ENCODE measurements around the gene GRB7.

GRB7 gene

DNA sequence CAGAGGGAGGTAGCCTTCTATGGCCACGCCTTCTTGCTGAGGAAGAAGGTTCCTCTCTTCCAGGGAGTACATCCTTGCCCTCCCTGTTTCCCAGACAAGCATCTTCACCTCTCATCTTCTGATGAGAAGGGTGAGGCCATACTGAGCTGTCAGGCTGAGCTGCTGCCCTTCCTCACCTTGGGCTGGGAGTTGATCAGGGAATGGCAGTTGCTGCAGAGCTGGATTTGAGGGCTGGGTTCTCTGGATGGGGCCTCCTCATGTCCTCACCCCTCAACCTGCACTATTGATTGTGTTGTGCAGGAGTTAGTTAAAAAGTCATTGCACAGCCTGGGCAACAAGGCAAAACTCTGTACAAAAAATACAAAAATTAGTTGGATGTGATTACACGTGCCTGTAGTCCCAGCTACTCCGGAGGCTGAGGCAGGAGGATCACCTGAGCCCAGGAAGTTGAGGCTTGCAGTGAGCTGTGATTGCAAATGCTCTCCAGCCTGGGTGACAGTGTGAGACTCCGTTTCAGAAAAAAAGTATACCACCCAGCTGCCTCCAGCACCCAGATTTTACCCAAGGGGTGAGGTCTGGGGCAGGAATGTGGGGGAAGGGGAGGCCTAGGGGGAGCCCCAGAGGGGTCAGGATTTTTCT is 35.8 kb upstream of the GRB7 start:
- TF ChIP-seq, protein P1, sequence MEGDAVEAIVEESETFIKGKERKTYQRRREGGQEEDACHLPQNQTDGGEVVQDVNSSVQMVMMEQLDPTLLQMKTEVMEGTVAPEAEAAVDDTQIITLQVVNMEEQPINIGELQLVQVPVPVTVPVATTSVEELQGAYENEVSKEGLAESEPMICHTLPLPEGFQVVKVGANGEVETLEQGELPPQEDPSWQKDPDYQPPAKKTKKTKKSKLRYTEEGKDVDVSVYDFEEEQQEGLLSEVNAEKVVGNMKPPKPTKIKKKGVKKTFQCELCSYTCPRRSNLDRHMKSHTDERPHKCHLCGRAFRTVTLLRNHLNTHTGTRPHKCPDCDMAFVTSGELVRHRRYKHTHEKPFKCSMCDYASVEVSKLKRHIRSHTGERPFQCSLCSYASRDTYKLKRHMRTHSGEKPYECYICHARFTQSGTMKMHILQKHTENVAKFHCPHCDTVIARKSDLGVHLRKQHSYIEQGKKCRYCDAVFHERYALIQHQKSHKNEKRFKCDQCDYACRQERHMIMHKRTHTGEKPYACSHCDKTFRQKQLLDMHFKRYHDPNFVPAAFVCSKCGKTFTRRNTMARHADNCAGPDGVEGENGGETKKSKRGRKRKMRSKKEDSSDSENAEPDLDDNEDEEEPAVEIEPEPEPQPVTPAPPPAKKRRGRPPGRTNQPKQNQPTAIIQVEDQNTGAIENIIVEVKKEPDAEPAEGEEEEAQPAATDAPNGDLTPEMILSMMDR (IDR thresholded peaks at IDR 0.05; ENCODE audit: insufficient read depth, low read length, missing control alignments) = no peak
- peak overlapping the region; percentile 78 for H3K4me3 ChIP-seq (ENCODE audit: low read depth, low read length)
- CTCF ChIA-PET = interaction anchor here (0.6 to 7.9 kb wide), 5 partner anchors 24 to 276 kb away, joined by 3 to 48 read pairs (median 9); partner anchors contain the start of gene MIEN1
- POLR2A ChIA-PET = interaction anchor here (0.6 kb wide), 2 partner anchors 9 to 14 kb away, joined by 3 read pairs; partner anchors contain the start of gene PGAP3
- DNase-seq (ENCODE audit: low read depth, low spot score) = no peak

DNA sequence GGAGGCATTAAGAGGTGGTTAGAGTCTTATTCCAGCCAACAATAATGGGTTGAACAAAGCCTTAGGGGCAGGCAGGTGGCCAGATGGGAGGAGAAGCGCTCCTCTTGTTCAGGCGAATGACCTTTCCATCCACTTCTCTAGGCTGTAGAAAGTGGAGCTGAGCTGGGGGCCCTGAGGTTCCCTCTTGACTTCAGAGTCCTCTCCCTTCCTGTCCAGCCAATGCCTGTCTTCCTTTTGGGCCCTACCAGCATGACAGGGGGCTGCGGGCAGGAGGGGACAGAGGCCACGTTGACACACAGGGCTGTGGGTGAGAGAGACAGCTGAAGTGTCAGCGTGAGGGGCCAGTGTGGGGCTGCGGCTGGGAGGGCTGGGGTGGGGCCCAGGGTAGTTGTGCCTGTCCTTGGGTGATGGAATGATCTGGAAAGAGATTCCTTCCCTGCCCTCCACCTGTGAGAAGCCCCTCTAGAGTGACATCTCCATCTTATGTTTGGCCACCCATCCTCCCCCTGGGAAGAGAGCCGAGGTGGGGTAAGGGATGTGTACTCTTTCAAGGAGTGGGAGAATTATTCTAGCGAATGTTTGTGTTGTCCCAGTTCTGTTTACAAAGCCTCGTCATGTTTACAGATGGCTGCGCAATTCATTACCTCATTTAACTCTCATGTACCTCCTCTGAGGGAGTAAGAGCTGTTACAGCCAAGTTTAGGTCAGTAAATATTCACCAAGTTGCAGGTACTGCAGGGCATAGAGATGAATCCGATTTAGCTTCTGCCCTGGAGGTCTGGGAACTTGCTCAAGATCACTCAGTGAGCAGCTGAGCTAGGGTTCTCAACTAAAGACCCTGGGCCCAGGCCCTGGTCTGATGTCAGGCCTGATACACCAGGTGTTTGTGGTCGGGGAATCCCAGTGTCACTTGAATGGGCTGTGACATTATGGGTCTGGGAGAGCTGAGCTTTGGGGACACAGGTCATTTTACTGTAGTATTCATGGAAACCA is 34.5 kb upstream of the GRB7 start:
- DNase-seq (ENCODE audit: low read depth, low spot score) = no peak
- ChIA-PET POLR2A (interaction anchor here (0.6 kb wide), 1 partner anchor 8 kb away, joined by 3 read pairs; no protein-coding TSS in a partner anchor), CTCF (interaction anchor here (0.6 to 7.9 kb wide), 8 partner anchors 14 to 275 kb away, joined by 3 to 48 read pairs (median 4); partner anchors contain the start of genes MIEN1 and PGAP3)
- no peak overlapping the region for H3K4me3 ChIP-seq (ENCODE audit: low read depth, low read length)
- TF ChIP-seq, protein P1 (IDR thresholded peaks at IDR 0.05; ENCODE audit: insufficient read depth, low read length, missing control alignments) = no peak

DNA sequence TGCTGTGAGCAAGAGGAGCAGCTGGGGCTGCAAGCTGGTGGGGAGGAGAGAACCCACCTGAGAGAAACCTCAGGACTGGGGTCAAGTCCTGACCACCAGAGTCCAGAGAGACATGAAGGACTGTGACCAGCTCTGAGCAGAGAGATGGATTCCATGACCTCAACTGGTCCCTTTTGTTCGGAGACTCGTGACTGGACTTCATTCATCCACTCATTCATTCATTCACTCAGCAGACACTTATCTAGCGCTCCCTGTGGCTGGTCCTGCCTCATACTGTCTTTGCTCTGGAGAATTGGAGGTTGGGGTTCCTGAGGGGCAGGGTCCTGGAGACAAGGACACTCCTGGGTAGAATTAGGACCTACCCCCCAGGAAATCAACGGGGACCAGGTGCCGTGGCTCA is 33.8 kb upstream of the GRB7 start:
- POLR2A ChIA-PET = no interaction called here
- CTCF ChIA-PET = interaction anchor here (1.0 to 7.9 kb wide), 5 partner anchors 13 to 83 kb away, joined by 3 to 48 read pairs (median 4); partner anchors contain the start of genes MIEN1 and PGAP3
- TF ChIP-seq, protein P1 (IDR thresholded peaks at IDR 0.05; ENCODE audit: insufficient read depth, low read length, missing control alignments) = no peak
- no peak overlapping the region for H3K4me3 ChIP-seq (ENCODE audit: low read depth, low read length)
- DNase-seq (ENCODE audit: low read depth, low spot score) = no peak

DNA sequence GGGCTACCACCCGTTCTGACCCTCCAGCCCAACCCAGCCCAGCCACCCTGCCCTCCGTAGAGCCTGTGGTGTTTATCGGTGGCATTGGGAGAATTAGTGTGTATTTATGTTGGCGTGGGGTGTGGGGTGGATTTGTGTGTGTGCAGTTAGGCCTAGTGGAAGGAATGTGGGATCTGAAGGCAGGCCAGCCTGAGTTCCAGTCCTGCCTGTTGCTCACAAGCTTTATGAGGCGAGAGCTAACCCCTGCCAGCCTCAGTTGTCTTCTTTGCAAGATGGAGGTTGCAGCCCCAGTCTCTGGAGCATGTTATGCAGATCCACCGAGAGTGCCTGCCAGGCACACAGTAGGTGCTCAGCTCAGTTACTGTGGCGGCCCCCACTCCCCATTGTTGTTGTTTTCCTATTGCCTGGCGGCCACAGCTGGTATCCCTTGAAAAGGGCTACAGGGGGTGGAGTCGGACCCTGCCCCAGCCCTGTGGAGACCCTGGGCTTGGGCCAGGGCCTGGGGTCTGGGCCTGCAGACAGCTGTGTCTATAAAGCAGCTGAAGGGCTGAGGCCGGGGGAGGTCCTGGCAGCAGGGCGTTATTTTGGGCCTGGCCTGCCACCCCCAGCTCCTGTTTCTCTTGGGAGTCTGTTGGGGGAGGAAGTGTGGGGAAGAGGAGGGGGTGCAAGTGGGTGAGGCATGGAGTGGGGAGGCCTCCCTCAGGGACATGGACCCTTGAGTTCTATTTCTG is 32.8 kb upstream of the GRB7 start:
- H3K4me3 ChIP-seq (ENCODE audit: low read depth, low read length) = no peak overlapping the region
- ChIA-PET CTCF (interaction anchor here (0.6 to 2.5 kb wide), 4 partner anchors 10 to 56 kb away, joined by 3 to 17 read pairs (median 4); partner anchors contain the start of gene MIEN1), POLR2A (no interaction called here)
- DNase-seq (ENCODE audit: low read depth, low spot score) = no peak
- TF ChIP-seq, protein P1 (IDR thresholded peaks at IDR 0.05; ENCODE audit: insufficient read depth, low read length, missing control alignments) = peak; percentile 34

DNA sequence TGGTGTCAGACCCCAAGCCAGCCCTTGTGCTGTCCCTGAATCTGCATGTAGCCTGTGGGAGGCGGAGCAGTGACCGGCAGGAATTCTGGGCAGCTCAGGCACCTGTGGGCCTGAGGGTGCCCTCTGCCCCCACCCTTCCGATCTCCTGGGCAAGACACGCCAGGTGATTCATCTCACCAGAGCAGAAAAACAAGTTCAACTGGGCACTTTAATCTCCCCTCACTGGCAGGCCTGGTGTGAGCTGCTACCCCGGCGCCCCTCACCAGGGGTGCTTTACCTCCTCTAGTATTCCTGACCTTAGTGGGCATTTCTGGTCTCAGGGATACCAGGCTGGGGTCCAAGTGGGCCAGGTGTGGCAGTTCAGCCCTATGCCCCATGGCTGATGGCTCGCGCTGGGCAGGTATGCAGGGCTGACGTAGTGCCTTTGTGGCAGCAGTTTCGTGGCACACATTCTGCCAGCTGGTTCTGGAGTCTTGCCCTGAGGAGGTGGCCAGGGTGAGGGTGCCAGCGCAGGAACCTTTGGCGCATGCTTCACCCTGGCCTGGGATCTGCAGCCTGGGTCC is 31.9 kb upstream of the GRB7 start:
- TF ChIP-seq, protein P1 (IDR thresholded peaks at IDR 0.05; ENCODE audit: insufficient read depth, low read length, missing control alignments) = no peak
- CTCF ChIA-PET = interaction anchor here (1.9 to 2.5 kb wide), 2 partner anchors 13 to 23 kb away, joined by 4 to 17 read pairs; partner anchors contain the start of gene MIEN1
- POLR2A ChIA-PET = no interaction called here
- H3K4me3 ChIP-seq (ENCODE audit: low read depth, low read length) = no peak overlapping the region
- DNase-seq (ENCODE audit: low read depth, low spot score) = no peak
